GM10266 (cell line): ENCODE measurements around the gene DLEU7.

Source experiments
- DNase-seq: peaks from one replicate; pipeline ENCODE4 v3.0.0; 2012; ENCODE audit errors: extremely low spot score
- CTCF ChIP-seq: IDR thresholded peaks from 2 replicates; pipeline ENCODE4 v1.5.1; 2012; ENCODE audit warnings: mild to moderate bottlenecking, low read depth; ENCODE audit not compliant: control insufficient read depth, insufficient read depth; ENCODE audit errors: missing control alignments

The DLEU7 gene

GRCh38 chr13:50864492-50864891 is 21.0 kb upstream of the DLEU7 start:
- TF ChIP-seq CTCF: no peak
- no peak for DNase-seq

GRCh38 chr13:50855681-50856080 is 12.2 kb upstream of the DLEU7 start:
- DNase-seq: no peak
- no peak for TF ChIP-seq CTCF

GRCh38 chr13:50850445-50850844 is 7.0 kb upstream of the DLEU7 start:
- no peak for TF ChIP-seq CTCF
- DNase-seq: no peak

- DNase-seq: no peak
- TF ChIP-seq CTCF: no peak
Observed at GRCh38 chr13:50847501-50847900, 4.0 kb upstream of the DLEU7 start.

- DNase-seq: no peak
- TF ChIP-seq CTCF: no peak
Observed at GRCh38 chr13:50846861-50847475, 3.5 kb upstream of the DLEU7 start.

GRCh38 chr13:50845211-50845610 is 1.7 kb upstream of the DLEU7 start:
- no peak for DNase-seq
- TF ChIP-seq CTCF: no peak

- TF ChIP-seq CTCF: no peak
- DNase-seq: no peak
Observed at GRCh38 chr13:50844084-50844875, 788 bp upstream of the DLEU7 start.
